H1 (cell line): ENCODE results near the gene SCYGR4. TPM values are rescaled to one million over a fixed set of nuclear protein-coding genes. Genes with fewer than 3 reads are reported as not detected.

Experiments used
- CTCF ChIA-PET: fragments of 300-600 bp; sonication (Branson Sonifier 250); formaldehyde crosslinking; loops from one replicate; lab custom pipeline; 2021; ENCODE audit not compliant: partially characterized antibody; lab: Charles Lee
- POLR2A ChIA-PET: fragments of 300-600 bp; sonication (Branson Sonifier 250); formaldehyde crosslinking; loops from one replicate; lab custom pipeline; 2021; ENCODE audit warnings: inconsistent platforms; ENCODE audit not compliant: partially characterized antibody; lab: Charles Lee
- DNase-seq, 2 experiments: peaks; one replicate each; pipeline versions ENCODE4 v3.0.0 to v3.0.0-alpha.2; 2010 to 2022; ENCODE audit warnings: low spot score in 2 of 2, low read depth in 1 of 2, mixed read lengths in 1 of 2
- FAIRE-seq: peaks from 2 replicates; lab custom pipeline; 2011; peaks lifted over from hg19 to GRCh38; lab: Jason Lieb, UNC
- H2AFZ ChIP-seq: 2 replicates; pipeline ENCODE4 v1.8.1; 2012; ENCODE audit warnings: low read length, inconsistent platforms
- H2AK5ac ChIP-seq: 2 replicates; pipeline ENCODE4 v1.6.1; 2013; ENCODE audit warnings: low read depth, low read length
- H2BK120ac ChIP-seq: replicated peaks from 2 replicates; pipeline ENCODE3; 2013; ENCODE audit warnings: low read depth, low read length, inconsistent platforms
- H2BK12ac ChIP-seq: 2 replicates; pipeline ENCODE4 v1.6.1; 2013; ENCODE audit warnings: low read depth, low read length
- H2BK15ac ChIP-seq: 2 replicates; pipeline ENCODE4 v1.6.1; 2013; ENCODE audit warnings: low read length
- H2BK20ac ChIP-seq: 2 replicates; pipeline ENCODE4 v1.6.1; 2013; ENCODE audit warnings: low read length
- H2BK5ac ChIP-seq: 2 replicates; pipeline ENCODE4 v1.6.1; 2013; ENCODE audit warnings: low read depth, low read length
- H3K14ac ChIP-seq: 2 replicates; pipeline ENCODE4 v1.6.1; 2013; ENCODE audit warnings: inconsistent platforms; ENCODE audit not compliant: insufficient read length
- H3K18ac ChIP-seq: 2 replicates; pipeline ENCODE4 v1.6.1; 2013; ENCODE audit warnings: low read length; ENCODE audit errors: extremely low read depth
- H3K23ac ChIP-seq: 2 replicates; pipeline ENCODE4 v1.6.1; 2013; ENCODE audit warnings: inconsistent platforms; ENCODE audit not compliant: insufficient read length
- H3K23me2 ChIP-seq: 2 replicates; pipeline ENCODE4 v1.6.1; 2013; ENCODE audit warnings: low read depth, low read length
- H3K27ac ChIP-seq: 2 replicates; pipeline ENCODE4 v1.6.1; 2011; ENCODE audit warnings: low read depth, low read length, inconsistent platforms
- H3K27me3 ChIP-seq, 4 experiments: replicated peaks in 1 of 4; 1 replicate in 1 of 4; 2 replicates in 3 of 4; pipeline versions ENCODE4 v1.6.1 to v1.8.1; 2011 to 2013; ENCODE audit warnings: low read length in 3 of 4, mild to moderate bottlenecking in 3 of 4, inconsistent platforms in 2 of 4, mixed read lengths in 2 of 4, moderate library complexity in 1 of 4; ENCODE audit not compliant: control insufficient read depth in 3 of 4, insufficient read depth in 3 of 4; ENCODE audit errors: extremely low read depth in 1 of 4
- H3K36me3 ChIP-seq, 4 experiments: 2 replicates each; pipeline versions ENCODE4 v1.6.1 to v1.8.1; 2011 to 2013; ENCODE audit warnings: mild to moderate bottlenecking in 4 of 4, low read length in 3 of 4, moderate library complexity in 2 of 4, control low read depth in 1 of 4, inconsistent platforms in 1 of 4; ENCODE audit not compliant: insufficient read depth in 4 of 4, control insufficient read depth in 2 of 4
- H3K4ac ChIP-seq: replicated peaks from 2 replicates; pipeline ENCODE3; 2013; ENCODE audit warnings: low read length, low read depth, mixed read lengths, inconsistent platforms; ENCODE audit not compliant: insufficient read length
- H3K4me1 ChIP-seq, 4 experiments: replicated peaks in 1 of 4; 1 replicate in 1 of 4; 2 replicates in 3 of 4; pipeline versions ENCODE4 v1.6.1 to v1.8.1; 2011 to 2013; ENCODE audit warnings: low read length in 3 of 4, inconsistent platforms in 2 of 4, mixed read lengths in 1 of 4; ENCODE audit not compliant: insufficient read depth in 4 of 4, control insufficient read depth in 3 of 4
- H3K4me2 ChIP-seq, 2 experiments: 2 replicates each; pipeline versions ENCODE4 v1.6.1 to v1.8.1; 2011 to 2013; ENCODE audit warnings: low read depth in 2 of 2, low read length in 2 of 2, control low read depth in 1 of 2, inconsistent platforms in 1 of 2, mild to moderate bottlenecking in 1 of 2; ENCODE audit not compliant: insufficient read depth in 1 of 2
- H3K4me3 ChIP-seq, 4 experiments: fragments of 200-600, 300-600 bp in 1 of 4; sonication (generic), shearing (Covaris generic), sonication (Bioruptor Twin) in 1 of 4; 2 replicates each; pipeline versions ENCODE4 v1.5.1 to v1.8.1; 2011 to 2016; ENCODE audit warnings: low read length in 4 of 4, low read depth in 3 of 4, control low read depth in 2 of 4, inconsistent platforms in 2 of 4, mild to moderate bottlenecking in 2 of 4, mixed read lengths in 1 of 4, moderate library complexity in 1 of 4; ENCODE audit not compliant: insufficient read depth in 2 of 4; ENCODE audit errors: extremely low read depth in 1 of 4
- H3K56ac ChIP-seq: replicated peaks from 2 replicates; pipeline ENCODE3; 2013; ENCODE audit warnings: low read depth, mild to moderate bottlenecking, mixed read lengths, low read length, inconsistent platforms; ENCODE audit not compliant: insufficient read length
- H3K79me1 ChIP-seq: 2 replicates; pipeline ENCODE4 v1.6.1; 2013; ENCODE audit warnings: low read depth, low read length, control low read depth
- H3K79me2 ChIP-seq, 2 experiments: 2 replicates each; pipeline versions ENCODE4 v1.6.1 to v1.8.1; 2012 to 2013; ENCODE audit warnings: low read length in 2 of 2, mild to moderate bottlenecking in 2 of 2, inconsistent platforms in 1 of 2; ENCODE audit not compliant: insufficient read depth in 2 of 2, control insufficient read depth in 1 of 2
- H3K9ac ChIP-seq, 4 experiments: replicated peaks in 1 of 4; 1 replicate in 1 of 4; 2 replicates in 3 of 4; pipeline versions ENCODE4 v1.6.1 to v1.8.1; 2011 to 2013; ENCODE audit warnings: low read depth in 3 of 4, low read length in 3 of 4, control low read depth in 2 of 4, mild to moderate bottlenecking in 2 of 4, moderate library complexity in 2 of 4, inconsistent platforms in 1 of 4; ENCODE audit errors: extremely low read depth in 1 of 4
- H3K9me3 ChIP-seq, 2 experiments: 2 replicates each; pipeline versions ENCODE4 v1.6.1 to v1.8.1; 2012 to 2013; ENCODE audit warnings: mild to moderate bottlenecking in 2 of 2, moderate library complexity in 2 of 2, control low read depth in 1 of 2, inconsistent platforms in 1 of 2, low read depth in 1 of 2, low read length in 1 of 2, mixed read lengths in 1 of 2; ENCODE audit not compliant: insufficient read depth in 2 of 2
- H4K20me1 ChIP-seq, 2 experiments: replicated peaks in 1 of 2; 2 replicates each; pipeline versions ENCODE3 to v1.8.1; 2011 to 2013; ENCODE audit warnings: inconsistent platforms in 2 of 2, low read length in 2 of 2, mild to moderate bottlenecking in 1 of 2; ENCODE audit not compliant: insufficient read depth in 2 of 2, control insufficient read depth in 1 of 2
- H4K5ac ChIP-seq: 2 replicates; pipeline ENCODE4 v1.6.1; 2013; ENCODE audit warnings: low read length, low read depth, mixed read lengths, inconsistent platforms; ENCODE audit not compliant: insufficient read length
- H4K8ac ChIP-seq: 2 replicates; pipeline ENCODE4 v1.8.0; 2013; ENCODE audit warnings: mild to moderate bottlenecking, moderate library complexity, low read length, inconsistent platforms; ENCODE audit not compliant: insufficient read depth; ENCODE audit errors: extremely low read depth
- H4K91ac ChIP-seq: replicated peaks from 2 replicates; pipeline ENCODE3; 2013; ENCODE audit warnings: low read length, mixed read lengths, inconsistent platforms; ENCODE audit not compliant: insufficient read length
- CEBPB ChIP-seq: IDR thresholded peaks from 2 replicates; pipeline ENCODE4 v1.6.1; 2012; ENCODE audit warnings: low read depth, low read length
- CHD1 ChIP-seq: IDR thresholded peaks from 2 replicates; pipeline ENCODE4 v1.6.1; 2012; ENCODE audit warnings: low read depth, low read length, improper control_type of control experiment
- EGR1 ChIP-seq: IDR thresholded peaks from 2 replicates; pipeline ENCODE4 v1.6.1; 2011; ENCODE audit warnings: low read depth, low read length, borderline replicate concordance
- GTF2F1 ChIP-seq: IDR thresholded peaks from 2 replicates; pipeline ENCODE4 v1.6.1; 2012; ENCODE audit warnings: low read depth, low read length, improper control_type of control experiment, borderline replicate concordance
- POLR2AphosphoS5 ChIP-seq: IDR thresholded peaks from 2 replicates; pipeline ENCODE4 v1.6.1; 2011; ENCODE audit warnings: low read depth, low read length
- SUZ12 ChIP-seq: fragments of 200-600 bp; sonication (generic); IDR thresholded peaks from 2 replicates; pipeline ENCODE4 v1.6.1; 2012; ENCODE audit warnings: mild to moderate bottlenecking, inconsistent platforms, low read length, moderate library complexity, mixed read lengths
- TCF12 ChIP-seq: IDR thresholded peaks from 2 replicates; pipeline ENCODE4 v1.6.1; 2011; ENCODE audit warnings: low read depth, mild to moderate bottlenecking, low read length
- WGBS, 2 experiments: shearing (Covaris generic) in 1 of 2; methylation state at CpG; one replicate each; pipeline versions ENCODE4 v1.1.6 to v1.1.7; 2013 to 2015; ENCODE audit warnings: low lambda C conversion rate in 2 of 2, mixed read lengths in 2 of 2, inconsistent platforms in 1 of 2, low coverage in 1 of 2, missing lambda C conversion rate in 1 of 2; ENCODE audit not compliant: insufficient replicate concordance in 2 of 2, insufficient coverage in 1 of 2, insufficient read length in 1 of 2; ENCODE audit errors: extremely low coverage in 1 of 2, missing lambda C conversion rate in 1 of 2; 5-methylcytosine and 5-hydroxymethylcytosine counted together
- polyA plus RNA-seq, 7 experiments: library from polyadenylated mRNA; depleted of rRNA in 3 of 7; stranded (reverse) in 5 of 7; unstranded in 2 of 7; fragments of >200 nt in 5 of 7; fragments of 200-250 nt in 2 of 7; gene quantifications; 1 replicate in 5 of 7; 2 replicates in 1 of 7; 4 replicates in 1 of 7; pipeline versions ENCODE4 v1.2.1 to v1.2.3, GENCODE V29; 2011 to 2013; ENCODE audit warnings: missing spikeins in 2 of 7, mixed read lengths in 2 of 7
- total RNA-seq: library from RNA; stranded (reverse); fragmentation: NEBNext Ultra II Directional; extraction: Animal tissue kit (Norgen Biotek cat#: 25700); gene quantifications from 2 replicates; pipeline ENCODE4 v1.2.1, GENCODE V29; 2021
- TF ChIP-seq, protein P1 (sequence below): IDR thresholded peaks from 2 replicates; pipeline ENCODE4 v1.6.1; 2011; ENCODE audit warnings: low read depth, mild to moderate bottlenecking, low read length; ENCODE audit not compliant: insufficient read depth

Gene SCYGR4
- total and polyA plus RNA-seq, 2 of the 8 experiments (the other 6 are each of a cell fraction or from before 2014, with no cell fraction given): not detected

- POLR2A ChIA-PET: no interaction called here
- Histone ChIP-seq H4K91ac (no peak overlapping the region), H3K9ac (no peak overlapping the region), H3K14ac (no peak overlapping the region), H4K5ac (no peak overlapping the region), H2BK15ac (no peak overlapping the region), H3K27ac (no peak overlapping the region), H3K79me2 (no peaks in the 10 kb centered on the region), H3K4me3 (no peak overlapping the region), H4K20me1 (no peaks in the 10 kb centered on the region), H3K4me1 (peaks cover 0 to 4% (median 0%) of the 10 kb centered on the region in 4 experiments; a peak in 2 of 7 replicates), H2AK5ac (no peak overlapping the region), H3K4me2 (no peak overlapping the region), H3K79me1 (no peaks in the 10 kb centered on the region), H2BK20ac (no peak overlapping the region), H3K27me3 (no peaks in the 10 kb centered on the region), H2BK12ac (no peak overlapping the region), H2BK5ac (no peak overlapping the region), H3K4ac (no peak overlapping the region), H3K56ac (no peak overlapping the region), H4K8ac (no peak overlapping the region), H3K23me2 (no peaks in the 10 kb centered on the region), H2BK120ac (no peak overlapping the region), H3K23ac (no peak overlapping the region), H3K36me3 (no peaks in the 10 kb centered on the region), H3K9me3 (no peaks in the 10 kb centered on the region), H3K18ac (no peak overlapping the region), H2AFZ (no peak overlapping the region)
- DNase-seq (no peak), FAIRE-seq (no peak)
- WGBS, 2 experiments: 96% methylated on average over 1 of the region's 1 CpG; no CpG with 5 or more reads in 1 of the 2 experiments
- TF ChIP-seq CEBPB (no peak), TCF12 (no peak), GTF2F1 (no peak), POLR2AphosphoS5 (no peak), SUZ12 (no peak), CHD1 (no peak), EGR1 (no peak)
- TF ChIP-seq, protein P1, sequence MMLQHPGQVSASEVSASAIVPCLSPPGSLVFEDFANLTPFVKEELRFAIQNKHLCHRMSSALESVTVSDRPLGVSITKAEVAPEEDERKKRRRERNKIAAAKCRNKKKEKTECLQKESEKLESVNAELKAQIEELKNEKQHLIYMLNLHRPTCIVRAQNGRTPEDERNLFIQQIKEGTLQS: no peak
- CTCF ChIA-PET: interaction anchor here (0.7 kb wide), 1 partner anchor 66 kb away, joined by 4 read pairs; no protein-coding TSS in a partner anchor
Observed at GRCh38 chr2:227592694-227593387, 24.5 kb upstream of the SCYGR4 start.
